H1 (cell line): ENCODE measurements around the gene CLMP. TPM values are rescaled to one million over a fixed set of nuclear protein-coding genes. Genes with fewer than 3 reads are reported as not detected.
"Not testable (repeated sequence)": the region's sequence is repeated elsewhere in the genome, so short reads cannot be mapped to it uniquely, and the experiment has no call there.

Experiments
- CTCF ChIA-PET: fragments of 300-600 bp; sonication (Branson Sonifier 250); formaldehyde crosslinking; loops from one replicate; lab custom pipeline; 2021; ENCODE audit not compliant: partially characterized antibody; lab: Charles Lee
- POLR2A ChIA-PET: fragments of 300-600 bp; sonication (Branson Sonifier 250); formaldehyde crosslinking; loops from one replicate; lab custom pipeline; 2021; ENCODE audit warnings: inconsistent platforms; ENCODE audit not compliant: partially characterized antibody; lab: Charles Lee
- DNase-seq, 2 experiments: peaks; one replicate each; pipeline versions ENCODE4 v3.0.0 to v3.0.0-alpha.2; 2010 to 2022; ENCODE audit warnings: low spot score in 2 of 2, low read depth in 1 of 2, mixed read lengths in 1 of 2
- FAIRE-seq: peaks from 2 replicates; lab custom pipeline; 2011; peaks lifted over from hg19 to GRCh38; lab: Jason Lieb, UNC
- H2AFZ ChIP-seq: 2 replicates; pipeline ENCODE4 v1.8.1; 2012; ENCODE audit warnings: low read length, inconsistent platforms
- H2AK5ac ChIP-seq: 2 replicates; pipeline ENCODE4 v1.6.1; 2013; ENCODE audit warnings: low read depth, low read length
- H2BK120ac ChIP-seq: replicated peaks from 2 replicates; pipeline ENCODE3; 2013; ENCODE audit warnings: low read depth, low read length, inconsistent platforms
- H2BK12ac ChIP-seq: 2 replicates; pipeline ENCODE4 v1.6.1; 2013; ENCODE audit warnings: low read depth, low read length
- H2BK15ac ChIP-seq: 2 replicates; pipeline ENCODE4 v1.6.1; 2013; ENCODE audit warnings: low read length
- H2BK20ac ChIP-seq: 2 replicates; pipeline ENCODE4 v1.6.1; 2013; ENCODE audit warnings: low read length
- H2BK5ac ChIP-seq: 2 replicates; pipeline ENCODE4 v1.6.1; 2013; ENCODE audit warnings: low read depth, low read length
- H3K14ac ChIP-seq: 2 replicates; pipeline ENCODE4 v1.6.1; 2013; ENCODE audit warnings: inconsistent platforms; ENCODE audit not compliant: insufficient read length
- H3K18ac ChIP-seq: 2 replicates; pipeline ENCODE4 v1.6.1; 2013; ENCODE audit warnings: low read length; ENCODE audit errors: extremely low read depth
- H3K23ac ChIP-seq: 2 replicates; pipeline ENCODE4 v1.6.1; 2013; ENCODE audit warnings: inconsistent platforms; ENCODE audit not compliant: insufficient read length
- H3K23me2 ChIP-seq: 2 replicates; pipeline ENCODE4 v1.6.1; 2013; ENCODE audit warnings: low read depth, low read length
- H3K27ac ChIP-seq: 2 replicates; pipeline ENCODE4 v1.6.1; 2011; ENCODE audit warnings: low read depth, low read length, inconsistent platforms
- H3K27me3 ChIP-seq, 4 experiments: replicated peaks in 1 of 4; 1 replicate in 1 of 4; 2 replicates in 3 of 4; pipeline versions ENCODE4 v1.6.1 to v1.8.1; 2011 to 2013; ENCODE audit warnings: low read length in 3 of 4, mild to moderate bottlenecking in 3 of 4, inconsistent platforms in 2 of 4, mixed read lengths in 2 of 4, moderate library complexity in 1 of 4; ENCODE audit not compliant: control insufficient read depth in 3 of 4, insufficient read depth in 3 of 4; ENCODE audit errors: extremely low read depth in 1 of 4
- H3K36me3 ChIP-seq, 4 experiments: 2 replicates each; pipeline versions ENCODE4 v1.6.1 to v1.8.1; 2011 to 2013; ENCODE audit warnings: mild to moderate bottlenecking in 4 of 4, low read length in 3 of 4, moderate library complexity in 2 of 4, control low read depth in 1 of 4, inconsistent platforms in 1 of 4; ENCODE audit not compliant: insufficient read depth in 4 of 4, control insufficient read depth in 2 of 4
- H3K4ac ChIP-seq: replicated peaks from 2 replicates; pipeline ENCODE3; 2013; ENCODE audit warnings: low read length, low read depth, mixed read lengths, inconsistent platforms; ENCODE audit not compliant: insufficient read length
- H3K4me1 ChIP-seq, 4 experiments: replicated peaks in 1 of 4; 1 replicate in 1 of 4; 2 replicates in 3 of 4; pipeline versions ENCODE4 v1.6.1 to v1.8.1; 2011 to 2013; ENCODE audit warnings: low read length in 3 of 4, inconsistent platforms in 2 of 4, mixed read lengths in 1 of 4; ENCODE audit not compliant: insufficient read depth in 4 of 4, control insufficient read depth in 3 of 4
- H3K4me2 ChIP-seq, 2 experiments: 2 replicates each; pipeline versions ENCODE4 v1.6.1 to v1.8.1; 2011 to 2013; ENCODE audit warnings: low read depth in 2 of 2, low read length in 2 of 2, control low read depth in 1 of 2, inconsistent platforms in 1 of 2, mild to moderate bottlenecking in 1 of 2; ENCODE audit not compliant: insufficient read depth in 1 of 2
- H3K4me3 ChIP-seq, 4 experiments: fragments of 200-600, 300-600 bp in 1 of 4; sonication (generic), shearing (Covaris generic), sonication (Bioruptor Twin) in 1 of 4; 2 replicates each; pipeline versions ENCODE4 v1.5.1 to v1.8.1; 2011 to 2016; ENCODE audit warnings: low read length in 4 of 4, low read depth in 3 of 4, control low read depth in 2 of 4, inconsistent platforms in 2 of 4, mild to moderate bottlenecking in 2 of 4, mixed read lengths in 1 of 4, moderate library complexity in 1 of 4; ENCODE audit not compliant: insufficient read depth in 2 of 4; ENCODE audit errors: extremely low read depth in 1 of 4
- H3K56ac ChIP-seq: replicated peaks from 2 replicates; pipeline ENCODE3; 2013; ENCODE audit warnings: low read depth, mild to moderate bottlenecking, mixed read lengths, low read length, inconsistent platforms; ENCODE audit not compliant: insufficient read length
- H3K79me1 ChIP-seq: 2 replicates; pipeline ENCODE4 v1.6.1; 2013; ENCODE audit warnings: low read depth, low read length, control low read depth
- H3K79me2 ChIP-seq, 2 experiments: 2 replicates each; pipeline versions ENCODE4 v1.6.1 to v1.8.1; 2012 to 2013; ENCODE audit warnings: low read length in 2 of 2, mild to moderate bottlenecking in 2 of 2, inconsistent platforms in 1 of 2; ENCODE audit not compliant: insufficient read depth in 2 of 2, control insufficient read depth in 1 of 2
- H3K9ac ChIP-seq, 4 experiments: replicated peaks in 1 of 4; 1 replicate in 1 of 4; 2 replicates in 3 of 4; pipeline versions ENCODE4 v1.6.1 to v1.8.1; 2011 to 2013; ENCODE audit warnings: low read depth in 3 of 4, low read length in 3 of 4, control low read depth in 2 of 4, mild to moderate bottlenecking in 2 of 4, moderate library complexity in 2 of 4, inconsistent platforms in 1 of 4; ENCODE audit errors: extremely low read depth in 1 of 4
- H3K9me3 ChIP-seq, 2 experiments: 2 replicates each; pipeline versions ENCODE4 v1.6.1 to v1.8.1; 2012 to 2013; ENCODE audit warnings: mild to moderate bottlenecking in 2 of 2, moderate library complexity in 2 of 2, control low read depth in 1 of 2, inconsistent platforms in 1 of 2, low read depth in 1 of 2, low read length in 1 of 2, mixed read lengths in 1 of 2; ENCODE audit not compliant: insufficient read depth in 2 of 2
- H4K20me1 ChIP-seq, 2 experiments: replicated peaks in 1 of 2; 2 replicates each; pipeline versions ENCODE3 to v1.8.1; 2011 to 2013; ENCODE audit warnings: inconsistent platforms in 2 of 2, low read length in 2 of 2, mild to moderate bottlenecking in 1 of 2; ENCODE audit not compliant: insufficient read depth in 2 of 2, control insufficient read depth in 1 of 2
- H4K5ac ChIP-seq: 2 replicates; pipeline ENCODE4 v1.6.1; 2013; ENCODE audit warnings: low read length, low read depth, mixed read lengths, inconsistent platforms; ENCODE audit not compliant: insufficient read length
- H4K8ac ChIP-seq: 2 replicates; pipeline ENCODE4 v1.8.0; 2013; ENCODE audit warnings: mild to moderate bottlenecking, moderate library complexity, low read length, inconsistent platforms; ENCODE audit not compliant: insufficient read depth; ENCODE audit errors: extremely low read depth
- H4K91ac ChIP-seq: replicated peaks from 2 replicates; pipeline ENCODE3; 2013; ENCODE audit warnings: low read length, mixed read lengths, inconsistent platforms; ENCODE audit not compliant: insufficient read length
- WGBS, 2 experiments: shearing (Covaris generic) in 1 of 2; methylation state at CpG; one replicate each; pipeline versions ENCODE4 v1.1.6 to v1.1.7; 2013 to 2015; ENCODE audit warnings: low lambda C conversion rate in 2 of 2, mixed read lengths in 2 of 2, inconsistent platforms in 1 of 2, low coverage in 1 of 2, missing lambda C conversion rate in 1 of 2; ENCODE audit not compliant: insufficient replicate concordance in 2 of 2, insufficient coverage in 1 of 2, insufficient read length in 1 of 2; ENCODE audit errors: extremely low coverage in 1 of 2, missing lambda C conversion rate in 1 of 2; 5-methylcytosine and 5-hydroxymethylcytosine counted together
- polyA plus RNA-seq, 7 experiments: library from polyadenylated mRNA; depleted of rRNA in 3 of 7; stranded (reverse) in 5 of 7; unstranded in 2 of 7; fragments of >200 nt in 5 of 7; fragments of 200-250 nt in 2 of 7; gene quantifications; 1 replicate in 5 of 7; 2 replicates in 1 of 7; 4 replicates in 1 of 7; pipeline versions ENCODE4 v1.2.1 to v1.2.3, GENCODE V29; 2011 to 2013; ENCODE audit warnings: missing spikeins in 2 of 7, mixed read lengths in 2 of 7
- total RNA-seq: library from RNA; stranded (reverse); fragmentation: NEBNext Ultra II Directional; extraction: Animal tissue kit (Norgen Biotek cat#: 25700); gene quantifications from 2 replicates; pipeline ENCODE4 v1.2.1, GENCODE V29; 2021

CLMP gene
- total and polyA plus RNA-seq, 2 of the 8 experiments (the other 6 are each of a cell fraction or from before 2014, with no cell fraction given) = 9.9 to 24.1 TPM

DNA sequence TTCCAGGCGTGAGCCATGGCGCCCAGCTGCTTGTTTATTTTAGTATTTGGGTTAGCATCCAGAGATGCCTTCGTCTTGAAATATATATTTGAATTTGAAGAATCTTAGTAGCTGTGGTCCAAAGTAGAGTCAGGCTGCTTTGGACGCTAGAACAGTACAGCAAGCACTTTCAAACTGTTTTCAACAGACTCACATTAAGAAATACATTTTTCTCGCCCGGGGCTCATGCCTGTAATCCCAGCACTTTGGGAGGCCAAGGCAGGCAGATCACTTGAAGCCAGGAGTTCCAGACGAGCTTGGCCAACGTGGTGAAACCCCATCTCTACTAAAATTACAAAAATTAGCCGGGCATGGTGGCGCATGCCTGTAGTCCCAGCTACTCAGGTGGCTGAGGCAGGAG, 106.2 kb downstream of the CLMP start:
- not testable (repeated sequence) for H4K5ac ChIP-seq, H4K20me1 ChIP-seq, H3K4me2 ChIP-seq

GRCh38 chr11:123087657-123088056, 107.4 kb downstream of the CLMP start:
- DNase-seq, H3K4me1 ChIP-seq, H3K23ac ChIP-seq, H3K27ac ChIP-seq, H2BK20ac ChIP-seq, H2AFZ ChIP-seq, H2BK120ac ChIP-seq, H2BK12ac ChIP-seq, H3K4ac ChIP-seq, H3K4me2 ChIP-seq, H3K4me3 ChIP-seq, H4K5ac ChIP-seq, H3K14ac ChIP-seq, H3K56ac ChIP-seq, H2AK5ac ChIP-seq, H3K79me1 ChIP-seq, H4K8ac ChIP-seq, H3K9me3 ChIP-seq, H3K36me3 ChIP-seq, H3K18ac ChIP-seq, H2BK5ac ChIP-seq, H3K79me2 ChIP-seq, H3K23me2 ChIP-seq, H4K91ac ChIP-seq, H4K20me1 ChIP-seq, H3K27me3 ChIP-seq, FAIRE-seq, H2BK15ac ChIP-seq, H3K9ac ChIP-seq: not testable (repeated sequence)
- ChIA-PET CTCF (interaction anchor here (0.6 to 2.1 kb wide), 4 partner anchors 25 to 175 kb away, joined by 3 to 4 read pairs (median 3); no protein-coding TSS in a partner anchor), POLR2A (interaction anchor here (1.2 kb wide), 1 partner anchor 17 kb away, joined by 3 read pairs; no protein-coding TSS in a partner anchor)
- 96% methylated on average over 3 of the region's 5 CpGs; no CpG with 5 or more reads in 1 of the 2 experiments for WGBS, 2 experiments

More for the DNA sequence above, 106.2 kb downstream of the CLMP start:
- not testable (repeated sequence) for H3K4ac ChIP-seq, FAIRE-seq, H3K4me3 ChIP-seq, H3K14ac ChIP-seq, H3K9me3 ChIP-seq, H3K4me1 ChIP-seq, DNase-seq, H3K27me3 ChIP-seq, H2BK12ac ChIP-seq, H2BK120ac ChIP-seq, H3K27ac ChIP-seq, H3K9ac ChIP-seq, H4K8ac ChIP-seq, H3K79me2 ChIP-seq, H3K23ac ChIP-seq, H3K79me1 ChIP-seq, H3K18ac ChIP-seq, H3K36me3 ChIP-seq, H3K23me2 ChIP-seq, H3K56ac ChIP-seq, H2BK5ac ChIP-seq, H4K91ac ChIP-seq, H2BK20ac ChIP-seq, H2AFZ ChIP-seq, H2BK15ac ChIP-seq, H2AK5ac ChIP-seq
- ChIA-PET POLR2A (interaction anchor here (1.2 kb wide), 1 partner anchor 16 kb away, joined by 3 read pairs; no protein-coding TSS in a partner anchor), CTCF (interaction anchor here (0.6 to 2.1 kb wide), 7 partner anchors 14 to 413 kb away, joined by 3 to 4 read pairs (median 3); no protein-coding TSS in a partner anchor)
- WGBS, 2 experiments = 92% methylated on average over 10 of the region's 10 CpGs; no CpG with 5 or more reads in 1 of the 2 experiments
